Sigmoid colon (tissue), 4 donors: Measurements from ENCODE around the gene STAB1.

Experiments
- POLR2A ChIP-seq, 2 donors: fragments of 450-650 bp; IDR thresholded peaks; one replicate each; pipeline ENCODE4 v1.6.1; 2016; ENCODE audit warnings: antibody characterized with exemption in 2 of 2, mild to moderate bottlenecking in 2 of 2, moderate library complexity in 2 of 2
- POLR2AphosphoS5 ChIP-seq, 4 donors: sonication (generic); formaldehyde crosslinking; IDR thresholded peaks; one replicate each; pipeline ENCODE4 v1.6.1; 2017; ENCODE audit warnings: antibody characterized with exemption in 4 of 4
- TF ChIP-seq, protein P1 (sequence below), 4 experiments: fragments of 450-650 bp in 3 of 4; fragments of 200-600 bp in 1 of 4; IDR thresholded peaks; one replicate each; pipeline ENCODE4 v1.5.1; 2016 to 2019; ENCODE audit warnings: antibody characterized with exemption in 4 of 4, mild to moderate bottlenecking in 3 of 4, moderate library complexity in 2 of 4

GRCh38 chr3:52458031-52458760 is 36.9 kb upstream of the STAB1 start:
- TF ChIP-seq, protein P1, sequence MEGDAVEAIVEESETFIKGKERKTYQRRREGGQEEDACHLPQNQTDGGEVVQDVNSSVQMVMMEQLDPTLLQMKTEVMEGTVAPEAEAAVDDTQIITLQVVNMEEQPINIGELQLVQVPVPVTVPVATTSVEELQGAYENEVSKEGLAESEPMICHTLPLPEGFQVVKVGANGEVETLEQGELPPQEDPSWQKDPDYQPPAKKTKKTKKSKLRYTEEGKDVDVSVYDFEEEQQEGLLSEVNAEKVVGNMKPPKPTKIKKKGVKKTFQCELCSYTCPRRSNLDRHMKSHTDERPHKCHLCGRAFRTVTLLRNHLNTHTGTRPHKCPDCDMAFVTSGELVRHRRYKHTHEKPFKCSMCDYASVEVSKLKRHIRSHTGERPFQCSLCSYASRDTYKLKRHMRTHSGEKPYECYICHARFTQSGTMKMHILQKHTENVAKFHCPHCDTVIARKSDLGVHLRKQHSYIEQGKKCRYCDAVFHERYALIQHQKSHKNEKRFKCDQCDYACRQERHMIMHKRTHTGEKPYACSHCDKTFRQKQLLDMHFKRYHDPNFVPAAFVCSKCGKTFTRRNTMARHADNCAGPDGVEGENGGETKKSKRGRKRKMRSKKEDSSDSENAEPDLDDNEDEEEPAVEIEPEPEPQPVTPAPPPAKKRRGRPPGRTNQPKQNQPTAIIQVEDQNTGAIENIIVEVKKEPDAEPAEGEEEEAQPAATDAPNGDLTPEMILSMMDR (IDR thresholded peaks at IDR 0.05), result no peak
- no peak for TF ChIP-seq POLR2AphosphoS5 (IDR thresholded peaks at IDR 0.05)
- TF ChIP-seq POLR2A (IDR thresholded peaks at IDR 0.05), result no peak
